ENCODE measurements around the gene FGF2.
"Not testable (repeated sequence)": the region's sequence is repeated elsewhere in the genome, so short reads cannot be mapped to it uniquely, and the experiment has no call there.

The FGF2 gene

DNA sequence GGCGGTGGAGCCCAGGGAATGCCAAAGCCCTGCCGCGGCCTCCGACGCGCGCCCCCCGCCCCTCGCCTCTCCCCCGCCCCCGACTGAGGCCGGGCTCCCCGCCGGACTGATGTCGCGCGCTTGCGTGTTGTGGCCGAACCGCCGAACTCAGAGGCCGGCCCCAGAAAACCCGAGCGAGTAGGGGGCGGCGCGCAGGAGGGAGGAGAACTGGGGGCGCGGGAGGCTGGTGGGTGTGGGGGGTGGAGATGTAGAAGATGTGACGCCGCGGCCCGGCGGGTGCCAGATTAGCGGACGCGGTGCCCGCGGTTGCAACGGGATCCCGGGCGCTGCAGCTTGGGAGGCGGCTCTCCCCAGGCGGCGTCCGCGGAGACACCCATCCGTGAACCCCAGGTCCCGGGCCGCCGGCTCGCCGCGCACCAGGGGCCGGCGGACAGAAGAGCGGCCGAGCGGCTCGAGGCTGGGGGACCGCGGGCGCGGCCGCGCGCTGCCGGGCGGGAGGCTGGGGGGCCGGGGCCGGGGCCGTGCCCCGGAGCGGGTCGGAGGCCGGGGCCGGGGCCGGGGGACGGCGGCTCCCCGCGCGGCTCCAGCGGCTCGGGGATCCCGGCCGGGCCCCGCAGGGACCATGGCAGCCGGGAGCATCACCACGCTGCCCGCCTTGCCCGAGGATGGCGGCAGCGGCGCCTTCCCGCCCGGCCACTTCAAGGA lies at the start of gene FGF2:
Gene FGF2 (plus strand): TSS at position 279 of the 705 bp plus-strand sequence. CDS start 344 bp downstream, at position 623.
- no peak for DNase-seq

DNA sequence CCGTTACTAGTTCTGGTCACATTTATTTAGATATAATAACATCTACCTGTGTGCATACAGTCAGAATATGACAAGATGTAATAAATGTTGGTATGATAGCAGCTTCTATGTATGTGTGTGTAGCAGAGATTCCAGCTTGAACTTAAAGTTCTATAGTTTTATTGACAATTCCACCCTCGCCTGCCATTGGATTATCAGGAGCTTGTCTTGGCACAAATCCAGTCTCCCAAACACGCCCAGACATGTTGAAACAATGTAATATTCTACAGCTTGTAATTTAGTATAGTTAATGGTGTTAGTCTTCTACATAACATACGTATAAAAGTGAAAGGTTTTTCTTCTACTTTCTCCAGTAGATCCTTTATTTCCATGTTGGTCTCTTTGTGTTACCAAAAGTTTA lies 49.7 kb upstream of the FGF2 start:
- no peak for DNase-seq

DNA sequence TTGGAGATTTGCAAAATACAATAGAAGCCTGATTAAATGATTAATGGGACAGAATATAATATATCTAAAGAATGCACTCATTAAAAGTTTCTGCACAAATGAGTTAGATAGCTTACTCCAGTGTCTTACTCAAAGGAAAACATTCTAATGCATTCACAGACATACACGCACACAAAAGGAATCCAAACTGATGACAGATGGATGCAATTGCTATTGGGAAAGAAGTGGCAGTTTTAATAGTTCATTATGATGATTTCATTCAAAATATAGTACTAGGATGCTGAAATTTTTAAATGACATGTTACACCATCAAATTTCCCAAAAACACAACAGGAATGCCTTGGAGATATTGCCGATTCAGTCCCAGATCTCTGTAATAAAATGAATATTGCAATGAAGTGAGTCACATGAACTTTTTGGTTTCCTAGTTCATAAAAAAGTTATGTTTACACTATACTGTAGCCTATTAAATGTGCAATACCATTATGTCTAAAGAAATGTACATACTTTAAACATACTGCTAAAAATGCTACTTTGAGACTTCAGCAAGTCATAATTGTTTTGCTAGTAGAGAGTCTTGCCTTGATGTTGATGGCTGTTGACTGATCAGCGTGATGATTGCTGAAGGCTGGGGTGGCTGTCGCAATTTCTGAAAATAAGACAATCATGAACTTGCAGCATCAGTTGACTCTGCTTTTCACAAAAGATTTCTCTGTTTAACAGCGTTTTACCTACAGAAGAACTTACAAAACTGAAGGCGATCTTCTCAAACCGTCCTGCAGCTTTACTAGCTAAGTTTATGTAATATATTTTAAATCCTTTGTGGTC lies 48.6 kb upstream of the FGF2 start:
- peak; percentile 18 for DNase-seq

DNA sequence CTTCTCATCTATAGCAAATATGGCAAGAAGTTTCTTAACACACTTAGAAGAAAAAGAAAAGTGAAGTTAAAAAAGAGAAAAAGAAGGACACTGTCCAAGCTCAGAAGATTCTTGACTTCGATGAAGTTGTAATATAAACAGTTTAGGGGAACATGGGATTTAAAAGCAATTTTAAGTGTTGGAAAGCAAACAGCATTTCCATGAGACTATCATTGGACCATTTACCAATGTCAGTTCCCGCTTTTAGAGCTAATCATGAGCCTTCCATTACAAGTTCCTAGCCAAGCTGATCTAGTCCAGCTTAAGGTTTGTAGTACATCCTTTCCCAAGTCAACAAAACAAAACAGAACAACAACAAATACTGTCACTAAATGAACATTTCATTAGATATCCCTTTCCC lies 45.1 kb upstream of the FGF2 start:
- DNase-seq, result no peak

DNA sequence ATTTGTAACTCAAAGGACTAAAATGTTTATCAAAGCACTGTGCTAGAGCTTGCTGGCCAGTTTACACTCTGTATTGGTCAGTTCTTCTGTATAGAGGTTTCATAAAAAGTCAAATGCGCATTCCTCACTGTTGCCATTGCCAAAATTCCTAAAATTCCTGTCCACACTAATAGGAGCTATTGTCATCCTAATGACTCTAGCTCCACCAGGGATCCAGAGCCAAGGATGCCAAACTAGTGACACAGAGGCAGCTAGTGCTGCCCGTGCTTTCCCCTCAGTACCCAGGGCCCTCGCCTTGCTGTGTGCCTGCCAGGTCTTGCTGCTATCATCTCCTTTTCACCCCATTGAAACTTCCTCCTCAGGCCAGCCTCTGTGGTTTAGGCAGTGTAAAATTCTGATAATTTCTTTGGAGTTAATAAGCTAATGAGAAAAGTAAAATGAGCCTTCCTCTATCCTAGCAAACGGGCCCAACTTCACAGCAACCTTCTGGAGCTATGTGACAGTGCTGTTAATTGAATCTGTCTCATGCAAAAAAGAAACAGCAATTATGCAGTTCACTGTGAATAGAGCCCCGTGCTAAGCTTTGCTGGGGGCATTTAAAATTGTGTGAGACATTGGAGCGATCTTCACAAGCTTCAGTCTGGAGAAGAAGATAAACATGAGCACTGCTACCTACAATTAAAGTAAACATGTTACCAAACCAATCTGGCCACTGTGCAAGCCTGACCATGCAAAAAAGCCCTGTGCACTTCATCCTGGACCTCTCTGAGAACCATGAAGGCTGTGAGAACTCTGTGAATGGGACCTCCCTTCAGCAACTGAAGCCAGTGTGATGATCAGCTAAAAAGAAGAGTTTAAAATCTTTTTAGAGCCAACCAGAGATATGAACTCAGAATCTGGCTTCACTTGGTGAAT lies 43.1 kb upstream of the FGF2 start:
- peak; percentile 99 for DNase-seq

DNA sequence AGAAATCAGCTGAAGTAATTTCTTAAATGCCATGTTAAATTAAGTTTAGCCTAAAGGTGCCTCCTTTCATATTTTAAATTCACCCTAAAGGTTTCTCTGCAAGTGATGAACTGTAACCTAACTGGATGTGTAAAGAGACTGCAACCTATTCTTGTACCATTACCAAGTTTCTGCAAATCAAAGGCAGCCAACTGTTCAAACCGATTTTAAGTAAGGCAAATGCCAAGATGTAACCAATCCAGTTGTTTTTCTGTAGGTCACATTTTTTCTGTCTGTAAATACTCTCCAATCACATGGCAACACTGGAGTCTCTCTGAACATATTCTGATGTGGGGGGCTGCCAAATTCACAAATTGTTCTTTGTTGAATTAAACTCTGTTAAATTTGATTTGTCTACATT lies 42.4 kb upstream of the FGF2 start:
- DNase-seq, result no peak

DNA sequence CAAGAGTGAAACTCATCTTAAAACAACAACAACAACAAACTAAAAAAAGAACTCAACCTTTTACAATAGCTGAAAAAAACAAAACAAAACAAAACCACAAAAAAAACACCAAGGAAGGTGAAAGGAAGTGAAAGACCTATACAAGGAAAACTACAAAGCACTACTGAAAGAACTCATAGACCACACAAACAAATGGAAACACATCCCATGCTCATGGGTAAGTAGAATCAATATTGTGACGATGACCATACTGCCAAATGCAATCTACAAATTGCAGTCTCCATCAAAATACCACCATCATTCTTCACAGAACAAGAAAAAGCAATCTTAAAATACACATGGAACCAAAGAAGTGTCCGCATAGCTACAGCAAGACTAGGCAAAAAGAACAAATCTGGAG lies 41.5 kb upstream of the FGF2 start:
- DNase-seq, result no peak

DNA sequence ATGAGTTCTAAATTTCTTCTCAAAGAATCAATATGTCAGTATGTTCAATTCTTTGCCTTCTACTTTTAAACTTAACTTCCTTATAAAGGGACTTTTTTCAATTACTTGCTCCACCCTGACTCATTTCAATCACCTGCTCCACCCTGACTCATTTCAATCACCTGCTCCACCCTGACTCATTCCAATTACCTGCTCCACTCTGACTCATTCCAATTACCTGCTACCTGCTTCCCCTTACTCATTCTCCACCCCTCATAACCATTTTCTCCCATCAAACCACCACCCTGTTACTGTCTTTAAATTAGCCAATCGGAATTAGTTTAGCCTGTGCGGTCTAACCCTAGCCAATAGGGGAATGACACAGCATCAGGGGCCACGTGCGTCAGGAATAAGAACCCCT lies 40.3 kb upstream of the FGF2 start:
- DNase-seq, result not testable (repeated sequence)

DNA sequence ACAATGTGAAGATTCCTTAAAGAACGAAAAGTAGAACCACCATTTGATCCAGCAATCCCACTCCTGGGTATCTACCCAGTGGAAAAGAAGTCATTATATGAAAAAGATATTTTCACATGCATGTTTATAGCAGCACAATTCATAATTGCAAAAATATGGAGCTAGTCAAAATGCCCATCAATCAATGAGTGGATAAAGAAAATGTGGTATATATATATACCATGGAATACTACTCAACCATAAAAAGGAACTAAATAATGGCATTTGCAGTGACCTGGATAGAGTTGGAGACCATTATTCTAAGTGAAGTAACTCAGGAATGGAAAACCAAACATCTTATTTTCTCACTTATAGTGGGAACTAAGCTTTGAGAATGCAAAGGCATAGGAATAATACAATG lies 39.7 kb upstream of the FGF2 start:
- not testable (repeated sequence) for DNase-seq

DNA sequence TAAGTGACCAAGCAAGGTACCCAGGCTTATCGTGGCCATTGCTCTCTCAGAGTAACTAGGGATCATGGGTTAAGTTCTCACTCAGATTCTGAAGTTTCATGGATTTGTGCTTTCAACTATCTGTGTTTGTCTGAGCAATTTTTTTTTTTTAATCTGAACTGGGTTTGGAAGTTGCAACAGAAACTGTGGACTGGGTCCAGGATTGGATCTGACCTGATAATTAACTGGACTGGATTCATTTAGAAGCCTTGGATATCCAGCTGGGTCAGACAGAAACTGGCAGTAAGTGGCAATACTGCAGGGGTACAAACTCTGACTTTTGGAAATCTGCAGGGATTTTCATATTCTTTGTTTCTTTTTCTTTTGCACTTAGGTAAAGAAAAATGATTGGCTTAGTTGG lies 38.7 kb upstream of the FGF2 start:
- no peak for DNase-seq

DNA sequence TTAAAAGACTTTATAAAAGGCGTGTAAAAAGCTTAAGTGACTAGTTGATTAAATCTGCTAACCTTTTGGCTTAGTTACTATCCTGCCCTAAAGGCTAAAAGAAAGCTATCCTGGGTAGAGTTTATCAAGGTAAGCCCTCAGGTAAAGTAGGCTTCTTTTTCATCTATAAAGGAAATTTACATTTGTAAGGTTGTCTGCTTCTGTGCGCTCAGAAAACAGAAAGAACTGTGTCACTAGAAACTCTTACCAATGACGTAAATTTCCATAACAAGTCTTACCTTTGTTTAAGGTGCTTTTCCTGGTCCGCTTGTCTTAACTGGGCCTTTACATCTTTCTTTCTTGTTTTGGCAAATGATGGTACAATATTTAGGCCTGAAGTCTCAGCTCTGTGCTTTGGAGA lies 37.7 kb upstream of the FGF2 start:
- no peak for DNase-seq

DNA sequence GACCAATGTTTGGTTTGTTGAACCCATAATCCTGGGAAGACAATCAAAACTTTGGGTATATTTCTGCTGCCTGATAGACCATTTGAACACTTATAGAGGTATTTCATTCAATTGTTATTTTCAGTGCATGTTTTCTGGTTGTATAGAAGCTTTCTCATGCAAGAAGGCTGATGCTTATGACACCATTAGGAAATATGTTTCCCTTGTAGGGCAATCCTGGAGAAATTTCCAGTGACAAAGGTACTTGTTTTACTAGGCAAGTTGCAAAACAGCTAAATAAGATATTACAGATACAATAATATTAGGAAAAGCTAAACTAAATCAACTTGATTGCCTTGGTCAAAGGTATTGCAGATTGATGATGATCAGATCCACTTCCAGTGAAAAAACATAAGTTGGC lies 32.8 kb upstream of the FGF2 start:
- DNase-seq, result no peak

DNA sequence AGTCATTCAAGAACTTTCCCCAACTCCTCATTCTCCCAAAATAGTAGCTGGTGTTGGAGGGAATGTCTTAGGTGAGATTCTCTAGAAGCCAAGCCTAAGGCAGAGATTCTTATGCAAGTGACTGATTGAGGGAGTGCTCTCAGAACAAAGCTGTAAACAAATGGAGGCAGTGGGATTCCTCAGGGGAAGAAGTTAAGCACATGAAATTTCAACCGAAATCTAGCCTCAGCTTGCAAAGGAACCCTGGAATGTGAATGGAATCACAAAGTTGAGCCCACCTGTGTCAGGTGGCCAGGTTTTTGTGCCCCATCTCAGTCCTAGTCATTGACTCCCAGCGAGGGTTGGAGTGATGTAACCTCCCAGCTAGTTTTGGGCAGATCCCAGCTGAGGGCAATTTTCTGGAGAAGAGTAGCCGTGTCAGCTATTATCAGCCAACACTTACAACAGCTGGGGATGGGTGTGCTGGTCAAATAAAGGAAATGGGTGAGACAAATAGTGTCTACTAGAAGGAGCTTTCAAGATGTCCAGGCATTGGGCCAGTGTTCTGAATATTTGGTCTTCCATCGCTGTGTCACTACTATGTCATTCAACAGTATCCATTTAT lies 29.7 kb upstream of the FGF2 start:
- DNase-seq, result no peak

DNA sequence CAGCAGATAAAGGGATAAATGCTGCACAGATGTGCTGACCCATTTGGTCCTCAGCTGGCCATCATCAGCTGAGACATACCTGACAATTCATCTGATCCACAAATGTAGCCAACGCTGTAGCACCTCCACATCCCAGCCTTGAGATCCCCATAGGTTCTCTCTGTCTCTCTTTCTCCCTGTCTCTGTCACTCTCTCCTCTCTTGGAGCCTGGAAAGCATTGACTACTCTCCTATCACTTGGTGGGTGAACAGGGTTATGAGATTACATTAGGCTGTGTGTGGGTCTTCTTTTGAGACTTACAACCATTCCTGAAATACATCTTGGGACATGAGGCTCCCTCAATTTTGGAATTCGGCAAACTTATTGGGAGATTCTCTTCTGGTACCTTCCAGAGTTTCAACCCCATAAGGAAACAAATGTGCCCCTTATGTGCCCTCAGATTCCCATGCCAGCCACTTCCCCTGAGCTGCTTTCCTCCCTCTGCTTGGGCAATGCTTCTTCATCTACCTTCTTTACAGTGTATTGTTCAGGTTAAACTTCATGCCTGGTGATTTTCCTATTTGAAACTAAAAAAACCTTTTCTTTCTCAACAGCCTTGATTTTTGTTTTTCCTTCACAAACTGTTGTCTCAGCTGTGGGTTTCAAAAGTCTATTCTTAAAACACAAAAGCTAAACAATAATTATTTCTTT lies 29.1 kb upstream of the FGF2 start:
- peak; percentile 49 for DNase-seq

DNA sequence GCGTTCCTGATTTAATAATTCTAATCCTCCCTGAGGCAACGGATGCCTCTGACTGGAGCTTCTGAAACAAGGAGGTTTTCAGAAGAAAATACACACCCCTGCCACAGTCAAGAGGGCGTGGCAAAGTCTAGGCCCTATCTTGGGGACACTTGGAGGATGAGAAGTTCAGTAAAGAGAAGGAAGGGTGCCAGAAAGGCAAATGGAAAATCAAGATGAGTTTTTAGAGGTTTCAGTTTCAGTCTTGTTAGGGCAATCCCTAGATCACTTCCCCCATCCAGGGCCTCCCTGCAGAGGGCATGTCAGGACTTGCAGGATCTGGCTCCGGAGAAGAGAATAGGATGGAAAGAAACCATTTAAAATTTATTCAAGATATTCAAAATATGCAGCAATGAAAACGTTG lies 28.5 kb upstream of the FGF2 start:
- peak; percentile 76 for DNase-seq

DNA sequence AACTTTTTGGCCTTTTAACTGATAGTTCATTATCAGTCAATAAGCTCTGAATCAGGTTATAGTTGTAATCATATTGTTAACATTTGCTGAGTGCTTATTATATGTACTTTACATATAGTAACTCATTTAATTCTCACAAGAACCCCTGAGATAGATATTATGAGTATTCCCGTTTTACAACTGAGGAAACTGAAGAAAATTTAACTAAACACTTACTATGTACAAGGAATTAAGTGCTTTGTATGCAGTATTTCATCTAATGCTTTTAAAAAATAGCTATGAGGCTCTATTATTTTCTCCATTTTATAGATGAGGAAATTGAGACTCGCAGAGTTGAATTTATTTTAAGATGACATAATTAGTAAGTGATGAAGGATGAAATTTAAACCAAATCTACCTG lies 27.7 kb upstream of the FGF2 start:
- no peak for DNase-seq

DNA sequence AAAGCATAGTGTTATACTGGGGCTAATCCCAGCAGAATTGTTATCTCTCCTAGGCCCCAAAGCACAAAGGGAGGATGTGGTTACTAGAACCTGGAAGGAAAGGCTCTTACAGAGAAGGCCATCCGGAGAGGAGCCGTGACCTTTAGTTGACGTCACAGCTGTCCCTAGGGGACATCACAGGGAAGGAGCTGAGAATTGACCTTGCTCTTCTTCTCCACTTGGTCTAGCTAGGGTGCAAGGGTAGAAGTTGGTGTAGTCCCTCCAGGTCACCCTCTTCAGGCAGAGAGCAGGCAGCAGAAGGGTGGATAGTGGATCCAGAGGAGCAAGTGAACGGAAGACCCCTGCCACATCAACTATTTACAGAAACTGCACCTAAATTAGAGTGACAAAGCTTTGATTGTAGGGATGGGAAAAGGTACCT lies 22.8 kb upstream of the FGF2 start:
- no peak for DNase-seq

DNA sequence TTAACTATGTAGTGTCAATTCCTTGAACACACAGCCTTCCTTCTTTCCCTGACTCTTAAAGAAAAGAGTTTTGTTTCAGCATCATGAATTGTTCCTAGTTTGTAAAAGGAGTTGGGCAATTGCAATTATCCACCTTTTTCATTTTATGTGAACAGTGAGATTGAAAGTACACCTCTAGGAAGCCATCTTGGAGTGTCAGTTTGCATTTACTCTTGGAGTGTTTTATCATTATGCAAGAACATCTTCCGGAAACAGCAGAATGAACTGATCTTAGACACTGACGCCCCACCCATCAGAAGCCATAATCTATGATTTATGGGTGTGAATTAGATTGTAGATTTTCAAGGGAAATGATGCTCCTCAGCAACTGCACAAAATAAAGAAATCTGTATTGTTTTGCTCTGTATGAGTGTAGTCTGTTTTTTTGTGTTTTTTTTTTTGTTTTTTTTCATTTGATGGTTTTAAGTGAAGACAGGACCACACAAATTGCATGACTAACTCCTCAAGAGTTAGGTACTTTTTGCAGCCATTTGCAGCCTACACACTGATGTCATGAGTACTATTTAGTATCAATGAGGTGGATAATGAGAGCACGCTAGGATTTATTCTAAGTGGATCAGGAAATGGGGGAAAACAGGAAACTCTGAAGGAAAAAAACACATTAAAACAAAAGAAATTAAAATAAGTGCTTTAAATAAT lies 19.5 kb upstream of the FGF2 start:
- DNase-seq, result no peak

DNA sequence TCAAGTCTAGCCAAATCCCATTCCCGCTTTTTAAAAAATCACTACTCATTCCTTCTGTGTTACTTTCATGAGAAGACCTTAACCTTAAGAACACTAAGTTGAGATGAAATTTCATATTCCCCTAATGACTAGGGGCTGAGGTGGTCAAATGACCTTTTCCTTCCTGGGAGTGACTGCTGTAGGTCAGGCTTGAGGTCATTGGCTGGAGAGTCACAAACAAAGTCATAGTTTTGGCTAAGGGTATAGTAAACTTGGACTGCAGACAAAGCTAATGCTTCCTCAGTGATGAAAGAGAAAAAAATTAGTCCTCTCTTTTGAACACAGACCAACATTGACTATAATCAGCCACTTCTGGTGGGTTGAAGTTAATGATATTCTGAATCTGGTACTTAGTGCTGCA lies 16.0 kb upstream of the FGF2 start:
- DNase-seq, result no peak

DNA sequence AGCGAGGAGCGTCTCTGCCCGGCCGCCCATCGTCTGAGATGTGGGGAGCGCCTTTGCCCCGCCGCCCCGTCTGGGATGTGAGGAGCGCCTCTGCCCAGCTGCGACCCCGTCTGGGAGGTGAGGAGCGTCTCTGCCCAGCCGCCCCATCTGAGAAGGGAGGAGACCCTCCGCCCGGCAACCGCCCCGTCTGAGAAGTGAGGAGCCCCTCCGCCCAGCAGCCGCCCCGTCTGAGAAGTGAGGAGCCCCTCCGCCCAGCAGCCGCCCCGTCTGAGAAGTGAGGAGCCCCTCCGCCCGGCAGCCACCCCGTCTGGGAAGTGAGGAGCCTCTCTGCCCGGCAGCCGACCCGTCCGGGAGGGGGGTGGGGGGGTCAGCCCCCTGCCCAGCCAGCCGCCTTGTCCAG lies 14.8 kb upstream of the FGF2 start:
- DNase-seq, result not testable (repeated sequence)

DNA sequence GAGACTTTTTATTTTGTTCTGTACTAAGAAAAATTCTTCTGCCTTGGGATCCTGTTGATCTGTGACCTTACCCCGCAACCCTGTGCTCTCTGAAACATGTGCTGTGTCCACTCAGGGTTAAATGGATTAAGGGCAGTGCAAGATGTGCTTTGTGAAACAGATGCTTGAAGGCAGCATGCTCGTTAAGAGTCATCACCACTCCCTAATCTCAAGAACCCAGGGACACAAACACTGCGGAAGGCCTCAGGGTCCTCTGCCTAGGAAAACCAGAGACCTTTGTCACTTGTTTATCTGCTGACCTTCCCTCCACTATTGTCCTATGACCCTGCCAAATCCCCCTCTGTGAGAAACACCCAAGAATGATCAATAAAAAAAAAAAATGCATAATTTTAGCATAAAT lies 13.8 kb upstream of the FGF2 start:
- not testable (repeated sequence) for DNase-seq

DNA sequence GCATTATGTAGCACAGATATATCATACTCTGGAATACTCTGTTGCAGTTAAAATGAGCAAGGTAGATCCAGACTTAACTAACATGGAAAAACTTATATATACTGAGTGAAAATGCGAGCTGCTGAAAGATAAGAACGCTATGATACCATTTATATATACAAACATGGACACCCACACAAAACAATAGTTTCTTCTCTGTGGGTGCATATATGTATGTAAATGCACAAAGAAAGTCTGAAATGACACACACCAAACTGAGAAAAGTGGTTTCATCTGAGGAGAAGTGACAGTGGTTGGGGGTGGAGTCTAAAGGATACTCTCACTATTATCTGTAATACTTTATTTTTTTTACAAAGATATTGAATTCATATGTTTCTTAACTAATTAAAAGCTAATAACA lies 12.2 kb upstream of the FGF2 start:
- no peak for DNase-seq
